AG08396 (cell line): ENCODE measurements around the gene GATA5.
"Not testable (repeated sequence)": the region's sequence is repeated elsewhere in the genome, so short reads cannot be mapped to it uniquely, and the experiment has no call there.

Experiments used
- DNase-seq: peaks from one replicate; pipeline ENCODE4 v3.0.0; 2012; ENCODE audit warnings: low spot score, mixed read lengths

The GATA5 gene

DNA sequence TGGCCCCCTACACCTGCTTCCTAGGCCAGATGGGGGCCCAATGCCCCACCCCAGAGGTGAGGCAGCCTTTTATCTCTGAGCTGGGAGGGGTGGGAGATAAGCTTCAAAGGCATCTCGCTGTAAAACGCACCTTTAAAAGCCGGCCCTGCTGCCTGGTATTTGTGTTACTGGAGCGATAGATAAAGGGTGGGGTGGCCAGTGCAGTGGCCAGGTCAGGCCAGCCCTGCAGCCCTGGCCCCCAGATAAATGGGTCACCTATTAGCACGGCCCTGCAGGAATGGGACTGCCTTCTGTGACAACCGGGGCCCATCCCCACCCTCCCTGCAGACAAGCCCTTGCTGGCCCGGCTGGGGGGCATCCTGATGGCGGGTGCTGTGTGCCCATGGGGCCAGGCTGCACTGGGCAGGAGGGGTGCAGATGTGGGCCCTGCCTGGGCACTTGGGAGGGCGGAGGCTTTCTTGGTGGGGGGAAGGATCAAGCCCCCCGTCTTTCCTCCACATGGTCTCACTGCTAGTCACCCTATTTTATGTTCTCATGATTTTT is 45.4 kb downstream of the GATA5 start:
- no peak for DNase-seq

DNA sequence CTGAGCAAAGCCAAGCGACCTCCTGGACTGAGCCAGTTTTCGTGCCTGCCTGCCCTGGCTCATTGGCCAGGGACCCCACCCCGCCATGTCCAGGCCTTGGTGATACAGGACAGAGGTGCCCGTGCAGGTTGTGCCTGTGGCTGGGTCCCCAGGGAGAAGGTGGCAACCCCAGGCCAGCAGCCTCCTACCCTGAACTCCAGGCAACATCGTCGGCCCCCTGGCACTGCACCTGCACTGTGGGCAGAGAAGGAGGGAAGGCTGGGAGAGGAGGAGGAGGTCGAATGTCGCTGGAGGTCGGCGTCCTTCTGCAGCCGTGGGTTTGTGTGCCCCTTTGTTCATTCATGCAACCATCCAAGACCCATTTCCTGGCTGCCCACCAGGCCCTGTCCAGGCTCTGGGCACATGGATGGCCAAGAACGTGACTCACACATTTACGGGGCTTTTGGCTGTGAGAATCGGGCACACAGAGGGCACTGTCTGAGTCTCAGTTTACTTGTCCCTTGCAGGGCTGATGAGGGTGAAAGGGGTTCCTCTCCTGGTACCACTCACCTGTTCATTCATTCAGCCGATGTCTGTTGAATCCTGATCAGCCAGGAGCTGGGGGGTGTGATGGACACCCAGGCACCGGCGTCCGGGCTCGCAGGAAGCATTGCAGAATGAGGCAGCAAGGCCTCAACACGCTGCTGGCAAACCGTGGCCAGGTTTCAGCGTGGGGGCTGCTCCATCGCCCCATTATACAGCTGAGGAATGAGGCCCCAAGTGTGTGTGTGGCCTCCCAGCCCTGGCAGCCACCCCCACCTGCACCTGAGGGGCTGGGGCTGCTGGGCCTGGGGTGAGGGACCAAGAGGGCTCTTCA is 46.1 kb downstream of the GATA5 start:
- no peak for DNase-seq

DNA sequence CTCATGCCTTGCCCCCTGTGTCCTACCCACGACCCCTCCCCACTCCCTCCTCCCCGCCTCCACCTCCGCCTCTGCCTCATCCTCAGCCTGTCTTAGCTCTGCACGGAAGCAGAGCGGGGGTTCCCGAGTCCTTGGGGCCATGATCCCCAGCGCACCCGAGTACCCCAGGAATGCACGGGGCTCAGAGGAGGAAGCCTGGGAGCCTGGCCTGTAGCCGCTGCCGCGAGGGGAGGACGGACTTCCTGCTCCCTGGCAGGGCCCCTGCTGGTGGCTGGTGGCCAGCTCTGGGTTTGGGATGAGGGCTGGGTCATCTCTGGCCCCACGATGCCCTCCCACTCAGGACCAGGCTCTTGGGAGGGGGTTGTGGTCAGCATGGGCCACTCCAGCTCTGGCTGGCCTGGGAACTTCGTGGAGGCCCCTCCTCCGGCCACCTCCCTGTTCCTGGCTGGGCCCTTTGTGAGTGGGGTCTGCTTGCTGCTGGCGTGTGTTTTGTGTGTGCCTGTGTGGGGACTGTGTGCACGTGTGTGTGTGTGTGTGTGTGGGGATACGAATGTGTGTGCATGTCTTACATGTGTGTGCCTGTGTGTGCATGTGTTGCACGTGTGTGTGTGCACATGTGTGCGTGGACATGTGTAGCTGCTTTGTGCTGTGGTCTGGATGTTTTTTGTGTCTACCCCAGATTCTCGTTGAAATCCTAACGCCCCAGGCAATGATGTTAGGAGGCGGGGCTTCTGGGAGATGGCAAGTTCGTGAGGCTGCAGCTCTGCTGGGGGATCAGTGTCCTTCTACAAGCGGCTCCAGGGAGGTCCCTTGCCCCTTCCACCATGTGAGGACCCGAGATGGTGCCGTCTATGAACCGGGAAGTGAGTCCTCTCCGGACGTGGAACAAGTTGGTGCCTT is 47.1 kb downstream of the GATA5 start:
- DNase-seq, result no peak

DNA sequence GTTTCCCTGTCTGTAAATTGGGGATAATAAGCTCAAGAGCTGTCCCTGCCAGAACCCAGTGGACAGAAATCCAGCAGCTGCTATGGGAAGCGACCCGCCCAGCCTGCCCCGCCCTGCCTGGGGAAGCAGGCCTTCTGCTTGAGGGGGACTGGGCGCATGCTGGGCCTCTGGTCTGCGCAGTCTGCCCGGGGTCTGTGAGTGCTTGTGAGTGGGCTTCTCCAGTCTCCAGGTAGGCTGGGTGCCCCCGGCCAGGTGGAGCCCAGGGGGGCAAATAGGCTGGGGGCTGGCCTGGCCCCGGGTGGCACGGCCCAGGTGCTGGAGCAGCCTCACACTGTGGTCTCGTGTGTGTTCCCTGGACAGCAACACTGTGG is 47.8 kb downstream of the GATA5 start:
- no peak for DNase-seq

DNA sequence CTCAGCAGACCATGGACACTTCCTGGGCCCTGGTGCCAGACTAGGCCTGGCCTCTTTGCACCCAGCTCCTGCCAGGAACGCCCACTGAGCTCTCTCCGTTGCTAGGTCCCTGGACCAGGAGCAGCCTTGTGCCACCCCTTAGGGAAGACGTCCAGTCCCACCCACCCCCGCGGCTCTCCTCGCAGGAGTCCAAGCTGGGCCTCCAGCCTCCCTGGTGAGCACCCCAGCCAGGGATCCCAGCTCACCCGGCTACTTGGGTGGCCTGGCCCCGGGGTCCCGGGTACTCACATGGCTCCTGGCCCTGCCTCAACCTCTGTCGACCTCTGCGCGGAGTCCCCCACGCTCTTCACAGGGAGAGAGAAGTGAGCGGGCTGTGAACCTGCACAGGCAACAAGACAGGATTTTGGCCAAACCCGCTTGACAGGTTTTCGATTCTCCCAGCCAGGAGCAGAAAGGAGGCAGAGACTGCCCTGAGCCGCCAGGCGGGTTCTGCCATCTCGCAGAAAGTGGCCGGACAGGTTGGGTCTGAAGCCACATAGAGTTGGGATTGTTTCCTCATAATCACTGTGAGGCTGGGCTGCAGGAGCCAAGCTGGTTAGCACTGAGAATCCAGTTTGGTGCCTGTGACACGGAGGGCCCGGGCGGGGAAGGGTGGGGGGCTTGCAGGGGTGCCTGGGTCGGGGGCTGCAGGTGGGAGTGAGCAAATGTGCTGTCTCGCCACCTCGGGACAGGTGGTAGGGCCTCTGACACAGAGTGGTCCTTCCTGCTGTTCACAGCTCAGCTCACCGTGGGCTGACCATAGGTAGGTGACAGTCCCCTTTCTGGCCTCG is 48.4 kb downstream of the GATA5 start, which contains the start of gene RBBP8NL:
Gene RBBP8NL (minus strand): TSS at position 368 of the 830 bp plus-strand sequence. CDS start 7,892 bp downstream, outside the sequence.
- no peak for DNase-seq

DNA sequence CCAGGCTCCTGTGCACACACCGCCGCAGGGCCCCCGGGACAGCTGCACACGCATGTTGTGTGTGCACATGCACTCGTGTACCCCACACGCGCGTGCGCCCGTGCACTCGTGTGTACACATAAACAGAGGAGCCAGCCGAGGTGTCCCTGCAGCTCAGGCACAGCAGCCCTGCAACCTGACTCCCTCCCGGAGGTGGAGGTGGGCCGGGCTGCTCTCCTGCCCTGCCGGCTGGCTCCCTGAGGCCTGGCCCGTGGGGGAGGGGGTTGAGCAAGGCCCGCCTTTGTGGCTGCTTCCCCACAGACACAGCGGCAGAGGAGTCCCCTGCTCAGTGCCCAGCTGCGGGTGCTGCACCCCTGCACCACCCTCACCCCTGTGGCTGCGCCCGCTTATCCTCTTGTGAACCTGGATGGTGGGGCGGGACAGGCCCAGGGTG is 49.1 kb downstream of the GATA5 start:
- no peak for DNase-seq

DNA sequence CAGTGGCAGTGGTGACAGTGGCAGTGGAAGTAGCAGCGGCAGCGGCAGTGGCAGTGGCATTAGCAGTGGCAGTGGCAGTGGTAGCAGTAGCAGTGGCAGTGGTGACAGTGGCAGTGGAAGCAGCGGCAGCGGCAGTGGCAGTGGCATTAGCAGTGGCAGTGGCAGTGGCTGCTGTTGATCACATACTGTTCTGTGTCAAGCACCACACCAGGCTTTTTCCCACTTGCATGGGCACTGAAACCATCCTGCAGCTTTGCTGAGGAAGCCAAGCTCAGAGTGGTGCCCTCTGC is 49.8 kb downstream of the GATA5 start:
- DNase-seq, result not testable (repeated sequence)

DNA sequence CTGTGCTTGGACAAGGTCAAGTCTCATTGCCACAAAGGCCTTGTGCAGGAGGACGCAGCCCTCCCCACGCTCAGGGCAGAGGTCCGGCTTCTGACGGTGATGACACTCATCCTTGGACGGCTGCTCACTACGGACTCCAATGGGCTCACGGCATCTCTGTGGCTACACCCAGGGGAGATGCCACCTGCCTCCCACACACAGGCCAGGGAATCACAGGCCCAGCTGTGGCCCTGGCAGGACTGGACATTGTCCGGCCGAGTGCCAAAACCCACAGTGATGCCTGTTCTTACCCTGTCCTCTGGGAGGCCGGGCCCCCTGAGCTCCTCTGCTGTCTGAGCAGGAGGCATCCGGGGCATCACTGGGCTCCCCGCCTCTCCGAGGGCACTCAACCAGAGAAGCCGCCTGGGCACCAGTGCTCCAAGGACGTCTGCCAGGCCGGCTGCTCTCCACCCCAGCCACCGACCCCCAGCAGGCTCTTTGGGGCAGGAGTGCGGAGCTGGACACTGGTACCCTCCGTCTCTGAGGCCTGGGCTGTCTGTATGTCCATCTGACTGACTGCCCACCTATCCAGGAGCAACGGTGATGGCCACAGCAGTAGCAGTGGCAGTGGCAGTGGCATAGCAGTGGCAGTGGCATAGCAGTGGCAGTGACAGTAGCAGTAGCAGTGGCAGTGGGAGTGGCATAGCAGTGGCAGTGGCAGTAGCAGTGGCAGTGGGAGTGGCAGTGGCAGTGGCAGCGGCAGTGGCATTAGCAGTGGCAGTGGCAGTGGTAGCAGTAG is 50.3 kb downstream of the GATA5 start:
- DNase-seq, result no peak

DNA sequence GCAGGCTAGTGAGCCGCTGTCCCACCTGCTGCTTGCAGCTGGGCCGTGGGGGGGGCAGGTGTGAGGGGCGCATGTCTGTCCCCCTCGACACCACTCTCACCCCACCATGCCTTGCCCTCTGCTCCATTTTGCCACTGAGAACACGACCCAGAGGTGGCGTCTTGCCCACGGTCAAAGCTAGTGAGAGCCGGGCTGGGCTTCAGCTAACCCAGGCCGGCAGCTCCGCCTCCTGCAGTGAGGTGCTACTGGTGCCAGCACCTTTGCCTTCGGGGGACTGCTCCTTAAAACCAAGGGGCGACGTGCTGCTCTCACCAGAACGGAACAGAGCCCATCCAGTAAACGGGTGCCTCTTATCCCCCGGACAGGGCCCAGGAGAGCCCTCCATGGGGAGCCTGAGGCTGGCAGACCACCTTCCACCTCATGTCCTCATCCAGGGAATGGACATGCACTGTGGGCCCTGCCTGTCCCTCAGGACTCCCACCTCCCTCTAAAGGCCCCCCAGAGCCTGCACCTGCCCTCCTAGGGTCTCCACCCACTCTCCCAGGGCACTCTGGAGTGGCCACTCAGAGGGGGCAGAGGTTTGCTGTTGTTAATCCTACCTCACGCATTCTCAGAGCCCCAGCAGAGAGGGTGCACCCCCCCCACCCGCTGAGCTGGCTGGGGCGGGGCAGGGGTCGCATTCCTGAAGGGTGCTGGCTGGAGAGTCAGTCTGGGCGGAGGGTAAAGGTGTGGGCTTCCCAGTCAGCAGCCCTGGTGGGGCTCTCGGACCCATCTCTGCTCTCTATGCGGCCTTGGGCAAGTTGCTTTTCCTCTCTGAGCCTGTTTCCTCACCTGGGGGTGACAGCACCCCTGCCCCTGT is 51.3 kb downstream of the GATA5 start:
- DNase-seq, result no peak

DNA sequence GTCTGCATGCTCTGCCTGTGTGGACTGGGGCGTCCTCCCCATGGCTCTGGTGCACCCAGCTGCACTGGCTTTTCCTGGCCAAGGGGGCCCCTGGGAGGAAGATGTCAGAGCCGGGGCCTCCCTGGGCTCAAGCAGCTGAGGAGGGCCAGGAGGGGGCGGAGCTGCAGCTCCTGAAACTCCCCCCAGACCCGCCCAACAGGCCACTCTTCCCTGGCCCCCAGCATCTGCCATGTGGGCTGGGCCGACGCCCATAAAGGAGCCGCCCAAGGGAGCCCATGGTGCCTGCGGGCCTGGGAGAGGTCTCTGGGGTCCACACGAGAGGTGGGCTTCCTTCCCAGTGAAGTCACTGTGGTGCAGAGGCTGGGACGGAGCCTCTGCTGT is 52.5 kb downstream of the GATA5 start:
- no peak for DNase-seq

DNA sequence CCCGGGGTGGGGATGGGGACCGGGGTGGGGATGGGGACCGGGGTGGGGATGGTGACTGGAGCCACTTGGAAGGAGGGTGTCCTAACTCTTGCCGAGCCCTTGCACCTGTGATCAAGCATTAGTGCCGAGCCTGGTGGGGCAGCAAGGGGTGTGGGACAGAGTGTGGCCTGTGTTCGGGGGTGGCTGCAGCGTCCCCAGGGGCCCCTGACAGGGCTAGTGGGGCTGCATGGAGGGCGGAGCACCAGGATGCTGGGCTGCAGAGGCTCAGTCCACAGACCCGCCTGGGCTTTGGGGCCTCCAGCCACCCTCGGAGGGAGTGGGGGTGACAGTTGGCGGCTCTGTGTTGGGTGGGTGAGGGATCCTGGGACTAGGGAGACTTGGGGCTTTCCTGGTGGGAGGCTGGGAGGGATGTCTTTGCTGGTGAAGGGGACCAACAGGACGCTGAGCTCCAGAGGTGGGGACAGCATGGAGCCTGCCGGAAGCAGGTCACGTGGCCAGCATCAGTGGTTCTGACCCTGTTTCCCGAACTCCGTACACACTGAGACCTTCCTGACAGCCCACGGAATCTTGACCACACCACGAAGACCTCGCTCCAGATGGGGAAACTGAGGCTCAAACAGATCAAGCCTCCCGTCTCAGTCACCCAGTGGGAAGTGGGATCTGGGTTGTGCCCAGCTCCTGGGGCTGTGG is 53.0 kb downstream of the GATA5 start:
- DNase-seq, result no peak

DNA sequence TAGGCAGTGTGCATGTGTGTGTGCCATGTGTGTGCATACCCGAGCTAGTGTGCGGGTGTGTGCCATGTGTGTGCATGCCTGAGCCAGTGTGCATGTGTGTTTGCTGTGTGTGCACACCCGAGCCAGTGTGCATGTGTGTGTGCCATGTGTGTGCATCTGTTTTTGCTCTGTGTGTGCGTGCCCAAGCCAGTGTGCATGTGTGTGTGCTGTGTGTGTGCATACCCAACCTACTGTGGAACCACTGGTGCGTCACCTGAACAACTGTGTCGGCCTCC is 54.1 kb downstream of the GATA5 start:
- no peak for DNase-seq

DNA sequence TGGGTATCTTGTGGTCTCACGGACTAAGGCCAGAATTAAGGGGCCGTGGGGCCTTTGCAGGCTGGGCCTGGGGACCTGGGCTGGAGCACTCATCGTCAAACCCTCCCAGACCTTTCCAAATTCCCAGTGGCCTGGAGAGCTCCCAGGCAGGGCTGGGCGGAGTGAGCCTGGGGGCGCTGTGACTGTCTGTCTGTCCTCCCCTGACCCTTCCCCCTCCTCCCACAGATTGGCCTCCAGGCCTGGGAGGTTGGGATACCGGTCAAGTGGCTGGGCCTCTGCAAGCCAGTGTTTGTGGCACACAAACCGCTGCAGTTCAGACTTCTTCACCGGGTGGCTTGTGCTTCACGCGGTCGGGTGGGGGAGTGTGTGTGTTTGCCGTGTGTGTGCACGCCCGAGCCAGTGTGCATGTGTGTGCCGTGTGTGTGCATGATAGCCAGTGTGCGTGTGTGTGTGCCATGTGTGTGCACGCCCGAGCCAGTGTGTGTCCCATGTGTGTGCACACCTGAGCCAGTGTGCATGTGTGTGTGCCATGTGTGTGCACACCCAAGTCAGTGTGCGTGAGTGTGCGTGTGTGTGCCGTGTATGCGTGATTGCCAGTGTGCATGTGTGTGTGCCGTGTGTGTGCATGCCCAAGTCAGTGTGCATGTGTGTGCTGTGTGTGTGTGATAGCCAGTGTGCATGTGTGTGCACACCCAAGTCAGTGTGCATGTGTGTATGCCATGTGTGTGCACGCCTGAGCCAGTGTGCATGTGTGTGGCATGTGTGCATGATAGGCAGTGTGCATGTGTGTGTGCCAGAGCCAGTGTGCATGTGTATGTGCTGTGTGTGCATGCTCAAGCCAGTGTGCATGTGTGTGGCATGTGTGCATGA is 54.7 kb downstream of the GATA5 start:
- DNase-seq, result no peak

DNA sequence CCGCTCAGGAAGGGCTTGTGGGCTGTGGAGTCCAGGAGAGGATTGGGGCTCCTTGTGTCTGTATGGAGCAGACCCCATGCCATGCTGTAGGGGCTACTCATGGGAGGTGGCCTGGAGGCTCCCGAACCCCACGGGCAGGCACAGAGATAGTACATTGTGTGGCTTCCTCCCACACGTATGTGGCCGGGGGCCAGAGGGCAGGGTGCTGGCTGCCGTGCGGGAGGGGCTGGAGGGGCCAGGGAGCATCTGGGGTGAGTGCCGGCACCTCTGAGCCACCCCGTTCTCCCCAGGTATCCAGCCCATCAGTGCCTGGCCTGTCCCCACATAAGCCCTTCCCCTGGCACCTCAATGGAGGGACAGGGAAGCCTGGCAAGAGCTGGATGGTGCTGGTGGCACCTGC is 56.0 kb downstream of the GATA5 start:
- no peak for DNase-seq

DNA sequence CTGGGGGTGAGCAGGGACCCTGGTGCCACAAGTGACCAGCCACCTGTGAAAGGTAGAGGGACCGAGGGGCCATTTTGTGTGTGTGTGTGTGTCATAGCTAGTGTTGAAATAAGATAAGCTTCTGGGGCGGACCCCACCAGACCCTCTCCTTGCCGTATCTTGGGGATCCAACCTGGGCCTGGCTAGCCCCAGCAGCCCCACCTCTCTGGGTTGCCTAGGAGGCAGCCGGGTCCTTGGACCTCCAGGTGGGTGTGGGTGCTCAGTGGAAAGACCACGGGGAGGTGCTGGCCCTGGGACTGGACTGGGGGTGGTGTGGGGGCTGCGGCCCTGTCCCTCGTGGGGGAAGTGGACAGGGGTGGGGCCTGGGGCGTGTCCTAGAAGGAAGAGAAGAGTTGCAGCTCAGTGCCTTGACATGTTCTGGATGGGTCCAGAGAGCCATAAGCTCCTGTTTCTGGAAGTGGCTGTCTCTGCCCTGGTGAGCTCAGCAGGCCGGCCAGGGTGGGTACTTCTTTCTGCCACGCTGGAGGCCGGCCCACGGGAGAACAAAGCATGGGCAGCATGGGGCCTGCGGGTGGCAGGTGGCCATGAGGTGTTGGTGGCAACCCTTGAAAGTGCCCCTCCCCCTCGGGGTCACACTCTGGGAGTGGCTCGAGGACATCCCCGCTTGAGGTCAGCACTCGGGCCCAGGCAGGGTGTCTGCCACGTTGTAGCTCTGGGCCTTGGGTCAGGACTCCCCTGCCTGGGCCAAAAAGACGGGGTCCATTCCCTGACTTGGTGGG is 56.9 kb downstream of the GATA5 start:
- no peak for DNase-seq

DNA sequence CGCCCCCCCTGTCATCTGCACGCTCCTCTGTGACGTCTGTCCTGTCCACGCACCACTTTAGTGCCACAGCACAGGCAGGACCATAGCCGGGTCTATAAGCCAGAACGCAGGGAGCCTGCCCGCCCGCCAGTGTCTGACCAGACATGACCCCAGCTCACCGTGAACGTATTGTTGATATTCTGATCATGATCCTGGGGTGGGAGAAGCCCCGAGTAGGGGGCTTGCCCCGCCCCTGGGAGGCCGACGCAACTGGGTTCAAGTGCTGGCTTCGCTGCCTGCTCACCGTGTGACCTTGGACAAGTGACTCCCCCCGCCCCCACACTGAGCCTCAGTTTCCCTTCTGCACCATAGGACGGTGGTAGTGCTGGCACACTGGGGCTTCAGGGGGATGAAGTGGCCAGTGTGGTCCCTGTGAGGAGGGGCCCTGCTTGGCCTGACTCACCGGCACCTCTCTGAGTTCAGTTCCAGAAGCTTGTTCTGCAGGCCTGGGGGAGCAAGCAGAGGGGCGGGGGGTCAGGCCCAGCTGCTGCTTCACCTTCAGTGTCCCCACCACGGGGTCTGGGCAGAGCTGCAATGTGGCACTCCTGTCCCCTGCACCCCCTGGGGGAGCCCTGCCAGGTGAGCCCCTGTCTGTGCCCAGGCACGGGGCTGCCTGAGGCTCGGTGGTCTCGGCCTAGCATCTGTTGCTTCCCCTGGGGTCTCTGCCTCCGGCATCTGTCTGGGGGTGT is 57.6 kb downstream of the GATA5 start:
- no peak for DNase-seq
